HepG2 (cell line): ENCODE data around the gene THADA. TPM values are rescaled to one million over a fixed set of nuclear protein-coding genes. Genes with fewer than 3 reads are reported as not detected.
A peak's percentile ranks its signal among the peaks of the same experiment; 100 is the strongest.

Source experiments
- ATRX ChIP-seq: sonication (generic); formaldehyde crosslinking; IDR thresholded peaks from 2 replicates; pipeline ENCODE4 v1.4.0; 2020; ENCODE audit warnings: missing genetic modification reagents, borderline replicate concordance
- DBP ChIP-seq: sonication (generic); formaldehyde crosslinking; IDR thresholded peaks from 2 replicates; pipeline ENCODE4 v1.4.0; 2020; ENCODE audit warnings: missing genetic modification reagents; ENCODE audit errors: not compliant biosample characterization
- HNRNPK ChIP-seq: fragments of 200-400 bp; formaldehyde crosslinking; IDR thresholded peaks from 2 replicates; pipeline ENCODE4 v1.6.1; 2018; ENCODE audit warnings: low read length, low read depth, moderate library complexity, mild to moderate bottlenecking; ENCODE audit not compliant: poor library complexity, severe bottlenecking
- HOXA9 ChIP-seq: sonication (generic); formaldehyde crosslinking; IDR thresholded peaks from 2 replicates; pipeline ENCODE4 v1.8.1; 2022; ENCODE audit warnings: missing genetic modification reagents, mild to moderate bottlenecking, moderate library complexity, borderline replicate concordance
- KLF16 ChIP-seq, 2 experiments: sonication (generic) in 1 of 2; formaldehyde crosslinking in 1 of 2; IDR thresholded peaks; 2 replicates each; pipeline versions ENCODE4 v1.6.1 to v1.8.0; 2016 to 2023; ENCODE audit warnings: missing genetic modification reagents in 2 of 2, missing compliant biosample characterization in 1 of 2
- MBD4 ChIP-seq: IDR thresholded peaks from 2 replicates; pipeline ENCODE4 v1.6.1; 2012; ENCODE audit warnings: low read length, inconsistent platforms, borderline replicate concordance
- NR1H2 ChIP-seq: sonication (generic); formaldehyde crosslinking; IDR thresholded peaks from 2 replicates; pipeline ENCODE4 v1.8.1; 2022; ENCODE audit warnings: low read depth, missing genetic modification reagents, borderline replicate concordance
- SKI ChIP-seq: fragments of 450-650 bp; IDR thresholded peaks from one replicate; pipeline ENCODE4 v1.6.1; 2018; ENCODE audit warnings: mild to moderate bottlenecking; ENCODE audit not compliant: partially characterized antibody
- SP2 ChIP-seq: sonication (generic); formaldehyde crosslinking; IDR thresholded peaks from 2 replicates; pipeline ENCODE4 v1.5.1; 2020; ENCODE audit warnings: mild to moderate bottlenecking, missing genetic modification reagents
- SYNCRIP ChIP-seq: fragments of 200-400 bp; formaldehyde crosslinking; IDR thresholded peaks from 2 replicates; pipeline ENCODE4 v1.6.1; 2018; ENCODE audit warnings: mild to moderate bottlenecking, low read depth, low read length; ENCODE audit not compliant: insufficient read depth
- ZNF552 ChIP-seq: sonication (generic); formaldehyde crosslinking; IDR thresholded peaks from 2 replicates; pipeline ENCODE4 v1.9.0; 2022; ENCODE audit warnings: missing genetic modification reagents, mild to moderate bottlenecking, borderline replicate concordance
- polyA plus RNA-seq, 8 experiments: library from polyadenylated mRNA; depleted of rRNA in 3 of 8; stranded (reverse) in 7 of 8; unstranded in 1 of 8; fragments of >200 nt; fragmentation: Illumina TruSeq in 4 of 8; extraction: Trizol in 4 of 8; gene quantifications; 2 replicates each; pipeline versions ENCODE4 v1.2.1 to v1.2.3, GENCODE V29; 2011 to 2016; ENCODE audit warnings: low read depth in 4 of 8, missing spikeins in 1 of 8, mixed read lengths in 1 of 8; ENCODE audit not compliant: insufficient read depth in 1 of 8
- total RNA-seq, 5 experiments: library from RNA; depleted of rRNA; stranded (reverse); fragments of >200 nt; fragmentation: Illumina TruSeq; extraction: Trizol; gene quantifications; 2 replicates each; pipeline ENCODE4 v1.2.3, GENCODE V29; 2016; ENCODE audit warnings: low read depth in 1 of 5
- TF ChIP-seq, protein P1 (sequence below): sonication (generic); formaldehyde crosslinking; IDR thresholded peaks from 2 replicates; pipeline ENCODE4 v1.5.1; 2020; ENCODE audit warnings: mild to moderate bottlenecking, moderate library complexity, missing genetic modification reagents
- TF ChIP-seq, protein P2 (sequence below), 2 experiments: sonication (generic) in 1 of 2; formaldehyde crosslinking in 1 of 2; IDR thresholded peaks; 2 replicates each; pipeline versions ENCODE4 v1.4.0 to v1.6.1; 2016 to 2020; ENCODE audit warnings: borderline replicate concordance in 1 of 2, low read depth in 1 of 2, mild to moderate bottlenecking in 1 of 2, missing genetic modification reagents in 1 of 2
- TF ChIP-seq, protein P3 (sequence below): sonication (generic); formaldehyde crosslinking; IDR thresholded peaks from 2 replicates; pipeline ENCODE4 v1.9.0; 2022; ENCODE audit warnings: low read depth, missing genetic modification reagents
- TF ChIP-seq, protein P4 (sequence below): sonication (generic); formaldehyde crosslinking; IDR thresholded peaks from 2 replicates; pipeline ENCODE4 v1.4.0; 2020; ENCODE audit warnings: mild to moderate bottlenecking, missing genetic modification reagents

Gene THADA
- total and polyA plus RNA-seq, 2 of the 13 experiments (the other 11 are each of a cell fraction or from before 2014, with no cell fraction given) = 12.7 to 21.7 TPM

DNA sequence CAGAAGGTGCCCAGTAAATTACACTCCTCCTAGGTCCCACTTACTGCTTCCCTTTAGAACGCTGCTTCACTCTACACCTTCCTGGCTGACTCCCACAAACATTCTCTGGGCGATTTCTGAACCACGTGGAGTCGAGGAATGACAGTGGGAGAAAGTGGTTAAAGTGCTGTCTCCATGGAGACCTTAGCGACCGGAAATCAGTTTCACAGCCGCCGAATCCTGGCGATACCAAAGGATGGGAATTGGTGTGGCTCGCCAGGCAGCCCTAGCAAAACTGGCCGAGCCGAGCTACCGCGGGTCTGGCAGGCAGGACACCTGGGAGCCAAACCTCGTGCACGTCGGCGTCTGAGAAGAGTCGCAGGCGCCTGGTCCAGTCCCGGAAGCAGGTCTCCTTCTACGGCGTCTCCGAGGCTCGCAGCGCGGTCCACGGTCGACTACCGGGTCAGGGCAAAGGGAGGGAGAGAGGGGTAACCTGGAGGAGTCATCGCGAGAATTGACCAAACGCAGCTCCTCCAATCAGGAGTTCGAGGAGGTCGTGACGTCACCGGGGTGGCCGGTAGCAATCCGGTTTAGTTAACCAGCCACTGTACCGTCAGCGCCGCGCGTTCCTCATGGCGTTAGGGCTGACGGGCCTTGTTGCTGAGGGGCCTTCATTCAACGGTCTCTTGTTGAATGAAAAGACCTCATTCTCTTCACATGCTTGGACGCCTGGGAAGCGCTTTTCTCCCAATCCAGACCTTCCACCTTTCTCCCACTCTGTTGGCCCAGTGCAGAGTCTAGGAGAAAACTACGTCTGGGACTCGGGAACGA, at the start of gene THADA (continued):
- TF ChIP-seq, protein P1, sequence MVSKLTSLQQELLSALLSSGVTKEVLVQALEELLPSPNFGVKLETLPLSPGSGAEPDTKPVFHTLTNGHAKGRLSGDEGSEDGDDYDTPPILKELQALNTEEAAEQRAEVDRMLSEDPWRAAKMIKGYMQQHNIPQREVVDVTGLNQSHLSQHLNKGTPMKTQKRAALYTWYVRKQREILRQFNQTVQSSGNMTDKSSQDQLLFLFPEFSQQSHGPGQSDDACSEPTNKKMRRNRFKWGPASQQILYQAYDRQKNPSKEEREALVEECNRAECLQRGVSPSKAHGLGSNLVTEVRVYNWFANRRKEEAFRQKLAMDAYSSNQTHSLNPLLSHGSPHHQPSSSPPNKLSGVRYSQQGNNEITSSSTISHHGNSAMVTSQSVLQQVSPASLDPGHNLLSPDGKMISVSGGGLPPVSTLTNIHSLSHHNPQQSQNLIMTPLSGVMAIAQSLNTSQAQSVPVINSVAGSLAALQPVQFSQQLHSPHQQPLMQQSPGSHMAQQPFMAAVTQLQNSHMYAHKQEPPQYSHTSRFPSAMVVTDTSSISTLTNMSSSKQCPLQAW (CRISPR knock-in tag) = peak; percentile 92
- TF ChIP-seq KLF16 (CRISPR knock-in tag; IDR thresholded peaks at IDR 0.05) = peak in 1 of 2 experiments; percentile 90; a peak in 2 of 4 replicates
- no peak for TF ChIP-seq SYNCRIP
- peak; percentile 93; the same call in 1 of the 2 replicates for TF ChIP-seq ZNF552 (CRISPR knock-in tag)
- TF ChIP-seq HOXA9 (CRISPR knock-in tag) = peak; percentile 91
- TF ChIP-seq, protein P2, sequence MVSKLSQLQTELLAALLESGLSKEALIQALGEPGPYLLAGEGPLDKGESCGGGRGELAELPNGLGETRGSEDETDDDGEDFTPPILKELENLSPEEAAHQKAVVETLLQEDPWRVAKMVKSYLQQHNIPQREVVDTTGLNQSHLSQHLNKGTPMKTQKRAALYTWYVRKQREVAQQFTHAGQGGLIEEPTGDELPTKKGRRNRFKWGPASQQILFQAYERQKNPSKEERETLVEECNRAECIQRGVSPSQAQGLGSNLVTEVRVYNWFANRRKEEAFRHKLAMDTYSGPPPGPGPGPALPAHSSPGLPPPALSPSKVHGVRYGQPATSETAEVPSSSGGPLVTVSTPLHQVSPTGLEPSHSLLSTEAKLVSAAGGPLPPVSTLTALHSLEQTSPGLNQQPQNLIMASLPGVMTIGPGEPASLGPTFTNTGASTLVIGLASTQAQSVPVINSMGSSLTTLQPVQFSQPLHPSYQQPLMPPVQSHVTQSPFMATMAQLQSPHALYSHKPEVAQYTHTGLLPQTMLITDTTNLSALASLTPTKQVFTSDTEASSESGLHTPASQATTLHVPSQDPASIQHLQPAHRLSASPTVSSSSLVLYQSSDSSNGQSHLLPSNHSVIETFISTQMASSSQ (IDR thresholded peaks at IDR 0.05; ENCODE audit: low read depth) = peak; percentile 68
- TF ChIP-seq, protein P2 (CRISPR knock-in tag; IDR thresholded peaks at IDR 0.05; ENCODE audit: borderline replicate concordance) = peak; percentile 72
- TF ChIP-seq MBD4 = no peak
- TF ChIP-seq, protein P3, sequence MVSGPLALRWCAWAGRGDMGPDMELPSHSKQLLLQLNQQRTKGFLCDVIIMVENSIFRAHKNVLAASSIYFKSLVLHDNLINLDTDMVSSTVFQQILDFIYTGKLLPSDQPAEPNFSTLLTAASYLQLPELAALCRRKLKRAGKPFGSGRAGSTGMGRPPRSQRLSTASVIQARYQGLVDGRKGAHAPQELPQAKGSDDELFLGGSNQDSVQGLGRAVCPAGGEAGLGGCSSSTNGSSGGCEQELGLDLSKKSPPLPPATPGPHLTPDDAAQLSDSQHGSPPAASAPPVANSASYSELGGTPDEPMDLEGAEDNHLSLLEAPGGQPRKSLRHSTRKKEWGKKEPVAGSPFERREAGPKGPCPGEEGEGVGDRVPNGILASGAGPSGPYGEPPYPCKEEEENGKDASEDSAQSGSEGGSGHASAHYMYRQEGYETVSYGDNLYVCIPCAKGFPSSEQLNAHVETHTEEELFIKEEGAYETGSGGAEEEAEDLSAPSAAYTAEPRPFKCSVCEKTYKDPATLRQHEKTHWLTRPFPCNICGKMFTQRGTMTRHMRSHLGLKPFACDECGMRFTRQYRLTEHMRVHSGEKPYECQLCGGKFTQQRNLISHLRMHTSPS (CRISPR knock-in tag) = no peak
- no peak; the same call in 1 of the 2 replicates for TF ChIP-seq NR1H2 (CRISPR knock-in tag)
- no peak for TF ChIP-seq SKI
- TF ChIP-seq DBP = no peak
- no peak for TF ChIP-seq ATRX (CRISPR knock-in tag)
- TF ChIP-seq HNRNPK = no peak
- TF ChIP-seq, protein P4, sequence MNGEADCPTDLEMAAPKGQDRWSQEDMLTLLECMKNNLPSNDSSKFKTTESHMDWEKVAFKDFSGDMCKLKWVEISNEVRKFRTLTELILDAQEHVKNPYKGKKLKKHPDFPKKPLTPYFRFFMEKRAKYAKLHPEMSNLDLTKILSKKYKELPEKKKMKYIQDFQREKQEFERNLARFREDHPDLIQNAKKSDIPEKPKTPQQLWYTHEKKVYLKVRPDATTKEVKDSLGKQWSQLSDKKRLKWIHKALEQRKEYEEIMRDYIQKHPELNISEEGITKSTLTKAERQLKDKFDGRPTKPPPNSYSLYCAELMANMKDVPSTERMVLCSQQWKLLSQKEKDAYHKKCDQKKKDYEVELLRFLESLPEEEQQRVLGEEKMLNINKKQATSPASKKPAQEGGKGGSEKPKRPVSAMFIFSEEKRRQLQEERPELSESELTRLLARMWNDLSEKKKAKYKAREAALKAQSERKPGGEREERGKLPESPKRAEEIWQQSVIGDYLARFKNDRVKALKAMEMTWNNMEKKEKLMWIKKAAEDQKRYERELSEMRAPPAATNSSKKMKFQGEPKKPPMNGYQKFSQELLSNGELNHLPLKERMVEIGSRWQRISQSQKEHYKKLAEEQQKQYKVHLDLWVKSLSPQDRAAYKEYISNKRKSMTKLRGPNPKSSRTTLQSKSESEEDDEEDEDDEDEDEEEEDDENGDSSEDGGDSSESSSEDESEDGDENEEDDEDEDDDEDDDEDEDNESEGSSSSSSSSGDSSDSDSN (CRISPR knock-in tag) = peak; percentile 67; the same call in 1 of the 2 replicates
- TF ChIP-seq SP2 (CRISPR knock-in tag) = peak; percentile 62; the same call in 1 of the 2 replicates
